HepG2 (cell line): ENCODE data around the gene DUS2. TPM values are rescaled to one million over a fixed set of nuclear protein-coding genes. Genes with fewer than 3 reads are reported as not detected.

ENCODE experiments used
- ATAC-seq: fragments of 200-7000 bp; cut with Tn5 transposase; 3 replicates; pipeline ENCODE4 v1.9.1; 2020; ENCODE audit warnings: mild to moderate bottlenecking, moderate library complexity
- BruUV-seq: library from RNA; stranded (reverse); fragments of 400-500 nt; replicated peaks from 2 replicates; lab custom pipeline; 2021; lab: Mats Ljungman, UMichigan
- CTCF ChIA-PET: fragments of 300-600 bp; formaldehyde crosslinking; extraction: SDS; loops from one replicate; lab custom pipeline; 2021; ENCODE audit warnings: low total read pairs, inconsistent platforms, low intra/inter-chr PET ratio; lab: Yijun Ruan, JAX
- POLR2A ChIA-PET: fragments of 350-600 bp; sonication (Branson Sonifier 250); formaldehyde crosslinking; loops from one replicate; lab custom pipeline; 2020; ENCODE audit warnings: antibody characterized with exemption, inconsistent platforms; lab: Yijun Ruan, JAX
- DNase-seq: peaks from one replicate; pipeline ENCODE4 v3.0.0-alpha.2; 2015; ENCODE audit warnings: low spot score
- FAIRE-seq: peaks from 3 replicates; lab custom pipeline; 2011; peaks lifted over from hg19 to GRCh38; lab: Jason Lieb, UNC
- H2AFZ ChIP-seq: one replicate; pipeline ENCODE4 v1.6.1; 2011; ENCODE audit warnings: low read length, inconsistent platforms
- H3K27ac ChIP-seq: fragments of 300-600 bp; 3 replicates; pipeline ENCODE4 v1.8.0; 2011; ENCODE audit warnings: mixed run types, mild to moderate bottlenecking, mixed read lengths, low read length, inconsistent platforms; ENCODE audit not compliant: insufficient read depth; ENCODE audit errors: extremely low read length
- H3K27me3 ChIP-seq, 2 experiments: fragments of 200-600 bp in 1 of 2; 2 replicates in 1 of 2; 3 replicates in 1 of 2; pipeline versions ENCODE4 v1.6.0 to v1.8.0; 2011; ENCODE audit warnings: low read length in 2 of 2, mild to moderate bottlenecking in 2 of 2, moderate library complexity in 2 of 2, inconsistent platforms in 1 of 2; ENCODE audit not compliant: insufficient read depth in 2 of 2, control insufficient read depth in 1 of 2
- H3K36me3 ChIP-seq, 2 experiments: fragments of 200-600 bp in 1 of 2; replicated peaks in 1 of 2; 2 replicates in 1 of 2; 3 replicates in 1 of 2; pipeline versions ENCODE4 v1.5.1 to v1.8.0; 2011; ENCODE audit warnings: low read length in 2 of 2, inconsistent platforms in 1 of 2; ENCODE audit not compliant: insufficient read depth in 2 of 2, control insufficient read depth in 1 of 2
- H3K4me1 ChIP-seq: 2 replicates; pipeline ENCODE4 v1.5.1; 2012; ENCODE audit warnings: low read length, inconsistent platforms; ENCODE audit not compliant: insufficient read depth
- H3K4me2 ChIP-seq: 2 replicates; pipeline ENCODE4 v1.6.0; 2011; ENCODE audit warnings: low read depth, low read length, inconsistent platforms
- H3K4me3 ChIP-seq, 3 experiments: fragments of 200-600 bp in 1 of 3; sonication (generic), shearing (Covaris generic) in 1 of 3; replicated peaks in 1 of 3; 2 replicates each; pipeline ENCODE4 v1.5.1; 2011 to 2016; ENCODE audit warnings: low read length in 3 of 3, inconsistent platforms in 2 of 3, low read depth in 2 of 3, mild to moderate bottlenecking in 2 of 3, control low read depth in 1 of 3, mixed read lengths in 1 of 3; ENCODE audit not compliant: insufficient read depth in 1 of 3
- H3K79me2 ChIP-seq: one replicate; pipeline ENCODE4 v1.6.1; 2011; ENCODE audit warnings: low read length, inconsistent platforms; ENCODE audit not compliant: insufficient read depth
- H3K9ac ChIP-seq: 2 replicates; pipeline ENCODE4 v1.6.0; 2011; ENCODE audit warnings: mild to moderate bottlenecking, low read depth, low read length, inconsistent platforms; ENCODE audit not compliant: insufficient read depth
- H3K9me3 ChIP-seq: 2 replicates; pipeline ENCODE4 v1.5.1; 2012; ENCODE audit warnings: mild to moderate bottlenecking, low read length
- H4K20me1 ChIP-seq: 2 replicates; pipeline ENCODE4 v1.6.0; 2011; ENCODE audit warnings: inconsistent platforms, mild to moderate bottlenecking, low read length, moderate library complexity; ENCODE audit not compliant: insufficient read depth
- ARID3A ChIP-seq: IDR thresholded peaks from 2 replicates; pipeline ENCODE4 v1.6.1; 2012; ENCODE audit warnings: low read depth, low read length, improper control_type of control experiment
- ATF2 ChIP-seq: sonication (generic); formaldehyde crosslinking; IDR thresholded peaks from 2 replicates; pipeline ENCODE4 v1.4.0; 2020; ENCODE audit warnings: missing genetic modification reagents
- FOSL2 ChIP-seq: sonication (generic); formaldehyde crosslinking; IDR thresholded peaks from 2 replicates; pipeline ENCODE4 v1.4.0; 2020; ENCODE audit warnings: missing genetic modification reagents
- GATAD2A ChIP-seq: IDR thresholded peaks from 2 replicates; pipeline ENCODE4 v1.6.1; 2016
- HES4 ChIP-seq: sonication (generic); formaldehyde crosslinking; IDR thresholded peaks from 2 replicates; pipeline ENCODE4 v1.9.0; 2021; ENCODE audit warnings: mild to moderate bottlenecking, missing genetic modification reagents, borderline replicate concordance
- HNF4A ChIP-seq: sonication (generic); formaldehyde crosslinking; IDR thresholded peaks from 2 replicates; pipeline ENCODE4 v1.4.0; 2020; ENCODE audit warnings: missing genetic modification reagents
- PAXIP1 ChIP-seq: sonication (generic); formaldehyde crosslinking; conservative IDR thresholded peaks from 2 replicates; pipeline ENCODE4 v1.4.0; 2020; ENCODE audit warnings: mild to moderate bottlenecking, missing genetic modification reagents, moderate library complexity
- POGK ChIP-seq: sonication (generic); formaldehyde crosslinking; conservative IDR thresholded peaks from 2 replicates; pipeline ENCODE4 v1.8.0; 2022; ENCODE audit warnings: mild to moderate bottlenecking, moderate library complexity, missing genetic modification reagents
- ZMYM2 ChIP-seq: sonication (generic); formaldehyde crosslinking; IDR thresholded peaks from 2 replicates; pipeline ENCODE4 v1.8.0; 2022; ENCODE audit warnings: mild to moderate bottlenecking, missing genetic modification reagents
- ZNF687 ChIP-seq: sonication (generic); formaldehyde crosslinking; IDR thresholded peaks from 2 replicates; pipeline ENCODE4 v1.5.1; 2020; ENCODE audit warnings: mild to moderate bottlenecking, missing genetic modification reagents, moderate library complexity
- ZNF850 ChIP-seq: sonication (generic); formaldehyde crosslinking; conservative IDR thresholded peaks from 2 replicates; pipeline ENCODE4 v1.9.0; 2021; ENCODE audit warnings: mild to moderate bottlenecking, missing genetic modification reagents
- in situ Hi-C: cut with HindIII; loops from 2 replicates; pipeline ENCODE4 v1.10.0; 2017; ENCODE audit warnings: low pct_unique_long_range_greater_than_20kb; ENCODE audit not compliant: extremely low pct_ligation_motif_present
- intact Hi-C: fragments of 100-400 bp; cut with micrococcal nuclease; formaldehyde crosslinking; loops from one replicate; pipeline ENCODE4 v1.10.0; 2022; ENCODE audit not compliant: unreplicated experiment
- polyA plus RNA-seq, 8 experiments: library from polyadenylated mRNA; depleted of rRNA in 3 of 8; stranded (reverse) in 7 of 8; unstranded in 1 of 8; fragments of >200 nt; fragmentation: Illumina TruSeq in 4 of 8; extraction: Trizol in 4 of 8; gene quantifications; 2 replicates each; pipeline versions ENCODE4 v1.2.1 to v1.2.3, GENCODE V29; 2011 to 2016; ENCODE audit warnings: low read depth in 4 of 8, missing spikeins in 1 of 8, mixed read lengths in 1 of 8; ENCODE audit not compliant: insufficient read depth in 1 of 8
- total RNA-seq, 5 experiments: library from RNA; depleted of rRNA; stranded (reverse); fragments of >200 nt; fragmentation: Illumina TruSeq; extraction: Trizol; gene quantifications; 2 replicates each; pipeline ENCODE4 v1.2.3, GENCODE V29; 2016; ENCODE audit warnings: low read depth in 1 of 5

The DUS2 gene
- total and polyA plus RNA-seq, 2 of the 13 experiments (the other 11 are each of a cell fraction or from before 2014, with no cell fraction given), result 17.8 to 25.1 TPM

- peak; percentile 65 for ATAC-seq
- Histone ChIP-seq H3K9ac (0 out of 2 replicates have a peak overlapping the region, but pooled peaks have one; percentile 17), H3K4me3 (no peak overlapping the region), H3K36me3 (peaks cover 2 to 6% of the 10 kb centered on the region in 2 experiments; a peak in 2 of 5 replicates), H4K20me1 (peaks cover 65% of the 10 kb centered on the region), H2AFZ (no peak overlapping the region), H3K27me3 (no peaks in the 10 kb centered on the region), H3K79me2 (peaks cover 97% of the 10 kb centered on the region), H3K27ac (peak overlapping the region; percentile 51), H3K4me2 (peak overlapping the region; percentile 54), H3K9me3 (no peaks in the 10 kb centered on the region), H3K4me1 (peaks cover 80% of the 10 kb centered on the region)
- intact Hi-C loops (loop anchor here (10.0 kb wide), 1 partner anchor 58 kb away; no protein-coding TSS in a partner anchor), in situ Hi-C loops (no loop called here)
- CTCF ChIA-PET, result no interaction called here
- BruUV-seq, result no TSS peak
- POLR2A ChIA-PET, result interaction anchor here (0.7 to 2.9 kb wide), 6 partner anchors 12 to 214 kb away, joined by 3 to 29 read pairs (median 4); partner anchors contain the start of genes NFATC3, PRMT7 and SLC7A6OS
- no peak for FAIRE-seq
- peak; percentile 64 for DNase-seq
- TF ChIP-seq POGK (CRISPR knock-in tag), result peak; percentile 90; the same call in 1 of the 2 replicates
- TF ChIP-seq ARID3A, result peak; percentile 93
- peak; percentile 75 for TF ChIP-seq FOSL2 (CRISPR knock-in tag)
- no peak for TF ChIP-seq ZNF850 (CRISPR knock-in tag)
- 0 out of 2 replicates have a peak, but pooled peaks have one; percentile 43 for TF ChIP-seq GATAD2A (CRISPR knock-in tag)
- no peak for TF ChIP-seq HES4 (CRISPR knock-in tag)
- TF ChIP-seq HNF4A (CRISPR knock-in tag), result peak; percentile 69
- no peak for TF ChIP-seq ATF2
- peak; percentile 58 for TF ChIP-seq PAXIP1 (CRISPR knock-in tag)
- TF ChIP-seq ZMYM2, result 0 out of 2 replicates have a peak, but pooled peaks have one; percentile 22
- TF ChIP-seq ZNF687 (CRISPR knock-in tag), result no peak
These were observed 74.0 kb downstream of the DUS2 start for GRCh38 chr16:68097088-68097487.
